Measurements from ENCODE around the gene ZNF692.

The ZNF692 gene

GRCh38 chr1:248825909-248826760 lies 32.8 kb downstream of the ZNF692 start, which contains the start of gene SH3BP5L:
Gene SH3BP5L (minus strand): TSS chr1:248825915. CDS start chr1:248824935, 980 bp downstream.
- Histone ChIP-seq H3K27me3 (ENCODE audit: control insufficient read depth, insufficient read depth, low read length) (no peaks in the 10 kb centered on the region), H3K27ac (ENCODE audit: low read depth, low read length) (peak within 1 kb of the TSS; percentile 84), H3K36me3 (ENCODE audit: control insufficient read depth, insufficient read depth, low read length) (peaks cover 3% of the 10 kb centered on the region), H3K9ac (ENCODE audit: low read length) (peak within 1 kb of the TSS; percentile 81), H3K4me3 (ENCODE audit: low read length) (peak within 1 kb of the TSS; percentile 84), H3K4me1 (ENCODE audit: control insufficient read depth, insufficient read depth, low read length) (peaks cover 25% of the 10 kb centered on the region)

GRCh38 chr1:248825573-248825908 lies 33.3 kb downstream of the ZNF692 start:
- H3K4me1 ChIP-seq (ENCODE audit: control insufficient read depth, insufficient read depth, low read length), result peaks cover 25% of the 10 kb centered on the region
- no peaks in the 10 kb centered on the region for H3K27me3 ChIP-seq (ENCODE audit: control insufficient read depth, insufficient read depth, low read length)
- peak overlapping the region; percentile 84 for H3K4me3 ChIP-seq (ENCODE audit: low read length)
- peak overlapping the region; percentile 84 for H3K27ac ChIP-seq (ENCODE audit: low read depth, low read length)
- peak overlapping the region; percentile 68 for H3K9ac ChIP-seq (ENCODE audit: low read length)
- H3K36me3 ChIP-seq (ENCODE audit: control insufficient read depth, insufficient read depth, low read length), result peaks cover 3% of the 10 kb centered on the region

GRCh38 chr1:248825136-248825535 lies 33.7 kb downstream of the ZNF692 start:
- Histone ChIP-seq H3K27ac (ENCODE audit: low read depth, low read length) (peak overlapping the region; percentile 84), H3K36me3 (ENCODE audit: control insufficient read depth, insufficient read depth, low read length) (peaks cover 4% of the 10 kb centered on the region), H3K4me3 (ENCODE audit: low read length) (peak overlapping the region; percentile 84), H3K4me1 (ENCODE audit: control insufficient read depth, insufficient read depth, low read length) (peaks cover 25% of the 10 kb centered on the region), H3K27me3 (ENCODE audit: control insufficient read depth, insufficient read depth, low read length) (no peaks in the 10 kb centered on the region), H3K9ac (ENCODE audit: low read length) (peak overlapping the region; percentile 68)

- Histone ChIP-seq H3K9ac (ENCODE audit: low read length) (peak overlapping the region; percentile 68), H3K4me3 (ENCODE audit: low read length) (peak overlapping the region; percentile 84), H3K27ac (ENCODE audit: low read depth, low read length) (no peak overlapping the region), H3K27me3 (ENCODE audit: control insufficient read depth, insufficient read depth, low read length) (no peaks in the 10 kb centered on the region), H3K36me3 (ENCODE audit: control insufficient read depth, insufficient read depth, low read length) (peaks cover 6% of the 10 kb centered on the region), H3K4me1 (ENCODE audit: control insufficient read depth, insufficient read depth, low read length) (peaks cover 25% of the 10 kb centered on the region)
Measured at GRCh38 chr1:248824701-248825100, 34.2 kb downstream of the ZNF692 start.

- H3K4me3 ChIP-seq (ENCODE audit: low read length), result peak overlapping the region; percentile 84
- H3K36me3 ChIP-seq (ENCODE audit: control insufficient read depth, insufficient read depth, low read length), result peaks cover 6% of the 10 kb centered on the region
- H3K27me3 ChIP-seq (ENCODE audit: control insufficient read depth, insufficient read depth, low read length), result no peaks in the 10 kb centered on the region
- H3K27ac ChIP-seq (ENCODE audit: low read depth, low read length), result no peak overlapping the region
- H3K4me1 ChIP-seq (ENCODE audit: control insufficient read depth, insufficient read depth, low read length), result peaks cover 25% of the 10 kb centered on the region
- H3K9ac ChIP-seq (ENCODE audit: low read length), result no peak overlapping the region
Measured at GRCh38 chr1:248824301-248824700, 34.6 kb downstream of the ZNF692 start.

- no peak overlapping the region for H3K9ac ChIP-seq (ENCODE audit: low read length)
- peak overlapping the region; percentile 5 for H3K4me3 ChIP-seq (ENCODE audit: low read length)
- H3K4me1 ChIP-seq (ENCODE audit: control insufficient read depth, insufficient read depth, low read length), result peaks cover 25% of the 10 kb centered on the region
- no peak overlapping the region for H3K27ac ChIP-seq (ENCODE audit: low read depth, low read length)
- H3K36me3 ChIP-seq (ENCODE audit: control insufficient read depth, insufficient read depth, low read length), result peaks cover 6% of the 10 kb centered on the region
- H3K27me3 ChIP-seq (ENCODE audit: control insufficient read depth, insufficient read depth, low read length), result no peaks in the 10 kb centered on the region
Measured at GRCh38 chr1:248823517-248824001, 35.3 kb downstream of the ZNF692 start.

- Histone ChIP-seq H3K27me3 (ENCODE audit: control insufficient read depth, insufficient read depth, low read length) (no peaks in the 10 kb centered on the region), H3K4me3 (ENCODE audit: low read length) (peak overlapping the region; percentile 19), H3K9ac (ENCODE audit: low read length) (no peak overlapping the region), H3K4me1 (ENCODE audit: control insufficient read depth, insufficient read depth, low read length) (peaks cover 25% of the 10 kb centered on the region), H3K36me3 (ENCODE audit: control insufficient read depth, insufficient read depth, low read length) (peaks cover 6% of the 10 kb centered on the region), H3K27ac (ENCODE audit: low read depth, low read length) (no peak overlapping the region)
Measured at GRCh38 chr1:248822148-248823032, 36.5 kb downstream of the ZNF692 start.

GRCh38 chr1:248821641-248822040 lies 37.2 kb downstream of the ZNF692 start:
- H3K36me3 ChIP-seq (ENCODE audit: control insufficient read depth, insufficient read depth, low read length), result peaks cover 9% of the 10 kb centered on the region
- no peaks in the 10 kb centered on the region for H3K27me3 ChIP-seq (ENCODE audit: control insufficient read depth, insufficient read depth, low read length)
- peaks cover 22% of the 10 kb centered on the region for H3K4me1 ChIP-seq (ENCODE audit: control insufficient read depth, insufficient read depth, low read length)
- no peak overlapping the region for H3K4me3 ChIP-seq (ENCODE audit: low read length)
- no peak overlapping the region for H3K9ac ChIP-seq (ENCODE audit: low read length)
- H3K27ac ChIP-seq (ENCODE audit: low read depth, low read length), result no peak overlapping the region

GRCh38 chr1:248821101-248821500 lies 37.8 kb downstream of the ZNF692 start:
- Histone ChIP-seq H3K27me3 (ENCODE audit: control insufficient read depth, insufficient read depth, low read length) (no peaks in the 10 kb centered on the region), H3K9ac (ENCODE audit: low read length) (no peak overlapping the region), H3K36me3 (ENCODE audit: control insufficient read depth, insufficient read depth, low read length) (peaks cover 10% of the 10 kb centered on the region), H3K4me1 (ENCODE audit: control insufficient read depth, insufficient read depth, low read length) (peaks cover 22% of the 10 kb centered on the region), H3K4me3 (ENCODE audit: low read length) (no peak overlapping the region), H3K27ac (ENCODE audit: low read depth, low read length) (no peak overlapping the region)

- Histone ChIP-seq H3K4me3 (ENCODE audit: low read length) (no peak overlapping the region), H3K27me3 (ENCODE audit: control insufficient read depth, insufficient read depth, low read length) (no peaks in the 10 kb centered on the region), H3K9ac (ENCODE audit: low read length) (no peak overlapping the region), H3K36me3 (ENCODE audit: control insufficient read depth, insufficient read depth, low read length) (peaks cover 18% of the 10 kb centered on the region), H3K4me1 (ENCODE audit: control insufficient read depth, insufficient read depth, low read length) (peaks cover 20% of the 10 kb centered on the region), H3K27ac (ENCODE audit: low read depth, low read length) (no peak overlapping the region)
Measured at GRCh38 chr1:248820041-248820585, 38.8 kb downstream of the ZNF692 start.

GRCh38 chr1:248818505-248819374 lies 40.1 kb downstream of the ZNF692 start:
- no peak overlapping the region for H3K9ac ChIP-seq (ENCODE audit: low read length)
- no peak overlapping the region for H3K4me3 ChIP-seq (ENCODE audit: low read length)
- H3K27me3 ChIP-seq (ENCODE audit: control insufficient read depth, insufficient read depth, low read length), result no peaks in the 10 kb centered on the region
- no peak overlapping the region for H3K27ac ChIP-seq (ENCODE audit: low read depth, low read length)
- H3K4me1 ChIP-seq (ENCODE audit: control insufficient read depth, insufficient read depth, low read length), result peaks cover 9% of the 10 kb centered on the region
- peaks cover 23% of the 10 kb centered on the region for H3K36me3 ChIP-seq (ENCODE audit: control insufficient read depth, insufficient read depth, low read length)
